ENCODE data around the gene RTL1.

RTL1 gene

GRCh38 chr14:100866666-100867630 is 36.6 kb downstream of the RTL1 start:
- no peak for DNase-seq (ENCODE audit: low read depth)

DNA sequence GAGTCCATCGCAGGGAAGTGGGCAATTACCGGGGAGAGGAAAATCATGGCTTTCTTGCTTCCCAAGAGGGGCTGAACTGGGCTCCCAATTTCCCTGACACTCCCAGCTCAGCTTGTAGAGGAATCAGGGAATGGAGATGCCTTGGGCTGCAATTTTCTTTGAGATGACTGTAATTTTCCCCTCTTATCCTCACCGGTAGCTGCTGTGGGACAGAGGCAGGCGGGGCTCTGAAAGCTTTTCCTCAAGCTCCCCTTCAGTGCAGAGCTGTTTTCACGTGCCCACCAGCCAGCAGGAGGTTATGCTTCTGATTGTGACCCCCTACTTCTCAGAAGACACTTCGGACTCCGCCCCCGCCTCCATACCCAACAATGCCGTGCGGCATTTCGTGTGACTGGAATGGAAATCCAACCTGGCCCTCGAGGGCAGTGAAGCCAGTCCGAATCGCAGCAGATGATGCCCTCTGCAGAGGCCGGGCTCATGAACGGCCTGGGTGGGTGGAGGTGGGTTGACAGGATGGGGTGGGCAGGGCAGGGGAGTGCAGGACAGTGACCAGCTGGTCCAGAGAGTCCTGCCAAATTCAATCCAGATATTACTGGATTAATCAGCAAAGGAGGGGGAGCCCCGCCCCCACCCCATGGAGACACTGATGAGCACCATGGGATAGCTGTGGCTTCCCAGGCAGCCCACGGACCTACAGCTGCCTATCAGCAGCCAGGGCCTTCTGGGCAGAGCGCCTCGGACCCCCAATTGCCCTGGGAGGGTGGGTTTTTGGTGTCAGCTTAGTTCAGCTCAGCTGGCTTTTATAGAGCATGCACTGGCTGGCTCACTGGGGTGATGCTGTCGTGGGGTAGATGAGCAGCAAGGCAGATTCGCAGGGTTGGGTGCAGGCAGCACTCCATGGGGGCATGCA is 37.6 kb downstream of the RTL1 start:
- DNase-seq (ENCODE audit: low read depth) = no peak

DNA sequence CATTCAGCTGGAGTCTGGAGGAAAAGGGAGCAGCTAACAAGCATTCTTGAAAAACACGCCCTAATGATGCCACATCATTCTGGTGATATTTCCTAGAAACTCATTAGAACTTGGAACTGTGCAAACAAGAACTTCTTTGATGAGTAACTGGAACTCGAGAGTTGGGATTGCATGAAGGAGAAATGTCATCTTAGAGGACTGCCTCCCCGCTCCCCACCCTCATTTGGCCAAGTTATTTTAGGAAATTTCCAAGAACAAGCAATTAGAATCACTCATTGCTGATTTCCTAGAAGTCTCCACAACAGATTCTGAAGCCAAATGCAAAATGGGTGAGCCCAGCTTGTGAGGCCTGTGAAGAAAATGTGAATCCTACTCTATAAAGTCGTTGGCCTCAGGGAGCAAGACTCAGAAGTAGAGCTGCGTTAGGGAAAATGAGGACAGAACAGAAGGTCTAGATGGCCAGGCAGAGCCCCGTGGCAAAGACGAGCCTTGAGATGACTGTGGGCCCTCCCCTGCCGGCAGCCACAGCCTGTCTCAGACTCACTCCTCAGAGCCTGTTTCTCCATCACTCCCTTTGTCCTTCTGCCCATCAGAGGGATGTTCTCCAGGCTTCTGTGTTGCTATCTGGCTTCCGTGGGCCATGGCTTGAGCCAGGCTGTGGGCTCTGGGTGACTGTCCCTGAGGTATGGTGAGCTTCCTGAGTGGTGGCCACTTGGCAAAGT is 38.4 kb downstream of the RTL1 start:
- no peak for DNase-seq (ENCODE audit: low read depth)

DNA sequence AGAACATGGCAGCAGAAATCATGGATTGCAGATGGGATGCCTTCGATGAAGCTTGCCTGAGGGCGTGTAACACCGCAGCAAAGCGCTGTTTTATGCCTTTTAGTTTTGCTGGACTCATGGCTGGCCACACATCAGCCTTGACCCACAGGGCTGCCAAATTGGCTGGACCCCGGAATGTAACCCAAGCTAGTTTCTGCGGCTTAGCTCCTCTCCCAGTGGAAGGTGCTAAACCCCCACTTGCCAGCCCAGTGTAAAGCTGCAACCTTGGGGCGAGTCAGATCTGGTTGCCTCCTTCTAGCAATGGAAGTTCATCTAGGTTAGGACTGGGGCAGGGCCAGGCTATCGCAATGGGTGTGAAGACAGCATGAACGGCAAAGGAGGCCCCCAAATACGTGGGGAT is 39.3 kb downstream of the RTL1 start:
- DNase-seq (ENCODE audit: low read depth) = no peak

- DNase-seq (ENCODE audit: low read depth) = no peak
Measured at GRCh38 chr14:100862793-100863192, 40.7 kb downstream of the RTL1 start.

- DNase-seq (ENCODE audit: low read depth) = no peak
Measured at GRCh38 chr14:100862277-100862676, 41.2 kb downstream of the RTL1 start.

GRCh38 chr14:100861937-100862247 is 41.6 kb downstream of the RTL1 start:
- no peak for DNase-seq (ENCODE audit: low read depth)

- DNase-seq (ENCODE audit: low read depth) = no peak
Measured at GRCh38 chr14:100861188-100861936, 42.2 kb downstream of the RTL1 start.

GRCh38 chr14:100860556-100861187 is 42.9 kb downstream of the RTL1 start:
- DNase-seq (ENCODE audit: low read depth) = no peak

DNA sequence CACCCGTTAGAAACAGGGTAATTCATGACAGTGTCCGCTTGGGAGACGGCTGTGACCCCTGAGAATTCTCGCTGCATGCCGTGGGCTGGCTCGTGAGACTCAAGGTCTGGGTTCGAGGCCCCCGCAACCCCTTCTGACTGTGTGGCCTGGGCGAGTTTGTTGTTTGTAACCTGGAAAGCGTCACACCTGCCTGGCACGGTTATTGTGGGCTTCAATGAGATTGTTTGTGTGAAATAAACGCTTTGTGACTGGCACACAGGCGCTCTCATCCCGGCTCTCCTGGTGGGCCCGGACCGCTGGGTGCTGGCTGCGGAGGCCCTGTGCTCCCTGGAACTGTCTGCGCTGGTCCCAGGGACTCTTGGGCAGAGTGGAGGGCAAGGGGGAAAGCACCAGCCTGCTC is 43.7 kb downstream of the RTL1 start:
- no peak for DNase-seq (ENCODE audit: low read depth)

DNA sequence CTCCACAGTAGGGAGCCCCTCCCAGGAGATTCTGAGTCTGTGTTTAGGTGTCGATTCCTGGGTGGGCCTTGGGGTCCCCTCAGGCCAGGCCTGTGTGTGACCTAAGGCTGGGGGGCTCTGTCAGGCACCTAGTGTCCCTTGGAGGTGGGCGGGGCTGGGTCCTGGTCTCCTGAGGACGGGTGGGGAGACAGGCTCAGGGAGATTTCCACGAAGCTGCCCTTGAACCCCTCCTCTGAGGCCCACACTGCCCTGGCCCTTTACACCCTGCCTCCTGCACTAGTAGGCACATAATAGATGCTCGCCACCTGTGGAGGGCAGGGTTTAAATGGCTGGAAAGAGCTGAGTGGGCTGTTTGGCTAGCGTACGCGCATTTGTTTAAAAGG is 44.7 kb downstream of the RTL1 start:
- DNase-seq (ENCODE audit: low read depth) = no peak

- DNase-seq (ENCODE audit: low read depth) = no peak
Measured at GRCh38 chr14:100857923-100858837, 45.3 kb downstream of the RTL1 start.

DNA sequence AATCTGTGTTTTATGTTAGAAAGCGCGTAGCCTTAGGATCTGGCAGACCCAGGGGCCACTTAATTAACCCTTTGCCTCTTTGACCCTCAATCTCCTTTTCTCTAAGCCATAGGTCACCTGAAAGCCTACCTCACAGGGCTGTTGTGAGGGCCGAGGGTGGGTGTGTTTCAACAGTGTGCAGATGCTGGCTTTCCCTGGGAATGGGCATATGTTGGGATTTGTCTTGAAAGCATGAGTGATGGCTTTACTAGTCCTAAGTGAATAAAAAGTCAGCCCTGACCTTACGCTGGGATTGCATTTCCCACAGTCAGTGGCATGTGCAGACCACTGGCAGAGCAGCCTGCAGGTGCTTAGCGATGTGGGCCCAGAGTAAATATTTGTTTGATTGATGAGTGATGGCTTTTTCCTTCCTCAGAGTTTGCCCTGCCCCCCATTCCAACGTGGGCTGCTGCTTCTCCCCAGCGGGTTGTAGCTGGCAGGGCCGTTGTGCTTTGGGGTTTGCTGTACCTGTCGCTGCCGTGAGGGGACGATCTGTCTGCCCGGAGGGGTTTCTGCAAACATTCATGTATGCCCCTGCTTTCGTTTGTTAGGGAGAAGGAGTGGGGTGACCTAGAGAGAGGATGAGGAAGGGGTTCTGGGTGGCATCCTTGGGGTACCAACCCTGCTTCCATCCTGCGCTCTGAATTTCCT is 46.1 kb downstream of the RTL1 start:
- no peak for DNase-seq (ENCODE audit: low read depth)

DNA sequence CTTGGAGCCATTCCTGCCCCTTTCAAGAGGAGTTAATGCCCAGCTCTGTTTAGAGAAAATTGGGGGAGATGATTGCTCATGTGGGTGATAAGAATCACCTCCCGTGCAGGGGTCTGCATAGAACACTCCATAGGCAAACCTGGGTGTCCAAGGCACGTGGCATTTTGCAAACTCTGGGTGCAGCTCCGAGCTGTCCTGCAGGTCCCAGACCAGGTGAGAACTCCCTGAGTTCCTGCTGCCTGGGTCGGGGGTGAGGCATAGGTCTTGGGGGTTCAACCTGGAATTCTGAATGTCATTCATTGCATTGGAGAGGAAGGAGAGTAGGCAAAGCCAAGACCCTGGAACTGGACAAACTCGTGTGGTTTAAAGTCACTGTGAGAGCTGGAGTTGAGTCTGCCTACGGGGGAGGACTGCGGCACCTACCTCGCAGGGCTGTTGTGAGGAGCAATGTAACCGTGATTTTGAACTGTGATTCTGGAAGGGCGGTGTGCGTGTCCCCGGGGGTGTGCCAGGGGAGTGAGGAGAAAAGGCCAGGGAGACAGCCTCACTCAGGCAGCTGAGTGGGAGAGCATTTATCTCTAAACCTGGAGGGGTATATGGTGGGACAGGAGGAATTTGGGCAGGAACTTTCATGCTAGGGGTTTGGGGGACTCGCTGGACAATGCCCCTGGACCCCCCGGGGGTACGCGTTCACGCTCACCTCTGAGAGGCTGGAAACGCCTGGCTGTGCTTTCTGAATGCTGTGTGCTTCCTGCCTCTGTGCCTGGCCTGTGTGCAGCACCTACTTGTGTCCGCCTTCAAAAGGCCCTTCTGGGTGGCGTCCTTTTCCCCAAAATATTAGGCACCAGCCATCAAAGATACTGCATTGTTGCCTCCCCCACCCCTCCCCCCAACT is 47.2 kb downstream of the RTL1 start:
- no peak for DNase-seq (ENCODE audit: low read depth)

DNA sequence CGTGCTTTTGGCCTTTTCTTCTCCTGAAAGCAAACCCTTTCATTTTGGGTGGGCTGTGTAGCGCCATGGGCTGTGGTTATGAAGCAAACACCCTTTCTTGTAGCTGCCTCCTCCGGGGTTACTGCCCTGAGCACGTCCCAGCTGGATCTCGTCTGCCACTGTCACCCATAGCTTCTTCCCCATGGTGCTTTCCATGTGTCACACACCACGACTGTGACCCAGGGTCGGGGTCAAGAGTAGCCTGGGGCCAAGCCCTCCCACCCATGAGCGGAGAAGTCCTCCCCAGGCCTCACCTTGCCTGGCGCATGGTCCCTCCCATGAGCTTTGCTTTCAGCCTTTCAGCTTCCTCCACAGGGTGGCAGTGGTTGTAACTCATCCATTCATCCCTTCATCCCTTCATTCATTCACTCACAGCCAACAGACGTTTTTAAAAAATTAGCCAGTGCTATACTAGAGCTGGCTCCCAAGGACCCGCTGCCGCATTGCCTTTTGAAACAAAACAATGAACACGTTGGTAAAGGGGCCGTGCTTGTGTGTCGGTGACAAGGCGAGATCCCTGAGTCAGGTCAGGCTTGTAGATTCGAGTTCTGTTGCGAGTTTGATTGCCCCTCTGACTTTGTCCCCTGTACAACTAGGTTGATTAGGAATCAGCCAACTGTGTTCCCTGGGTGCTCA is 48.1 kb downstream of the RTL1 start:
- no peak for DNase-seq (ENCODE audit: low read depth)

- DNase-seq (ENCODE audit: low read depth) = no peak
Measured at GRCh38 chr14:100854435-100854834, 49.1 kb downstream of the RTL1 start.

DNA sequence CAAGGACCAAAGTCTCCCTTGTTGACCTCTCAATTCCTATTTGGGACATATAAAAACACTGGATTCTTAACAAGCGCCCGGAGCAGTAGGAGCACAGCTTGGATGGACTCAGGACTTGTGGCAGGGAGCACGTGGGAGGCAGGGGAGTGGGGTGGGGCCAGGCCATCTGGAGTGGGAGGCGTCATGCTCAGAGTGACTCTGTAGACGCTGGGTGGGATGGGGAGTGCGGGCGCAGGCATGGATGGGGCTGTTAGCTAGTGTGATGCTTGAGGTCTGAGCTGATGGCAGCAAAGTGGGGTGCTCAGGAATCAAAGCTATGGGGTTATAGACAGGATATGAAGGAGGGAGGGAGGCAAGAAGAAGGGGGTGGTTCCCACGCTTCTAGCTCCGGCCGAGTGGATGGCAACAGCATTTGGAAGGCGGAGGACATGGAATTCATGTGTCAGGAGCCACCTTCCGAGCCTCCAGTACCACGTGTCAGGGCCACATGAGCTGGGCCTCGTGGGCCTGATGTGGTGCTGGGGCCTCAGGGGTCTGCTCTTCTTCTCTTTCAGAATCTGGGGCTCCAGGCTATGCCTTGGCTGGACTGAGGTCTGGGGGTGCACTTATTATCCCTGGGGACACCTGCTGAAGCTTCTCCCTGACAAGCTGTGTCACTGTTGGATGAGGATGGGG is 51.4 kb downstream of the RTL1 start:
- no peak for DNase-seq (ENCODE audit: low read depth)
